ENCODE measurements around the gene MAP7. TPM values are rescaled to one million over a fixed set of nuclear protein-coding genes. Genes with fewer than 3 reads are reported as not detected.

The MAP7 gene
- total and polyA plus RNA-seq, 9 of the 15 experiments (the other 6 are each of a cell fraction or from before 2014, with no cell fraction given), result 0.76 to 7.7 (median 3.9) TPM

- TF ChIP-seq HES1 (IDR thresholded peaks at IDR 0.05; ENCODE audit: low read depth) (no peak), ZNF431 (CRISPR knock-in tag; IDR thresholded peaks at IDR 0.05) (no peak), ZNF143 (CRISPR knock-in tag; IDR thresholded peaks at IDR 0.05) (no peak)
- TF ChIP-seq, protein P1, sequence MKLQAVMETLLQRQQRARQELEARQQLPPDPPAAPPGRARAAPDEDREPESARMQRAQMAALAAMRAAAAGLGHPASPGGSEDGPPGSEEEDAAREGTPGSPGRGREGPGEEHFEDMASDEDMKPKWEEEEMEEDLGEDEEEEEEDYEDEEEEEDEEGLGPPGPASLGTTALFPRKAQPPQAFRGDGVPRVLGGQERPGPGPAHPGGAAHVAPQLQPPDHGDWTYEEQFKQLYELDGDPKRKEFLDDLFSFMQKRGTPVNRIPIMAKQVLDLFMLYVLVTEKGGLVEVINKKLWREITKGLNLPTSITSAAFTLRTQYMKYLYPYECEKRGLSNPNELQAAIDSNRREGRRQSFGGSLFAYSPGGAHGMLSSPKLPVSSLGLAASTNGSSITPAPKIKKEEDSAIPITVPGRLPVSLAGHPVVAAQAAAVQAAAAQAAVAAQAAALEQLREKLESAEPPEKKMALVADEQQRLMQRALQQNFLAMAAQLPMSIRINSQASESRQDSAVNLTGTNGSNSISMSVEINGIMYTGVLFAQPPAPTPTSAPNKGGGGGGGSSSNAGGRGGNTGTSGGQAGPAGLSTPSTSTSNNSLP (IDR thresholded peaks at IDR 0.05; ENCODE audit: borderline replicate concordance, low read depth, low read length), result no peak
These were observed 57.8 kb downstream of the MAP7 start (continued) for GRCh38 chr6:136492409-136492808.

- TF ChIP-seq CBX8 (IDR thresholded peaks at IDR 0.05; ENCODE audit: borderline replicate concordance, extremely low read depth, low read depth, low read length, poor library complexity, severe bottlenecking) (no peak), ZBED1 (IDR thresholded peaks at IDR 0.05) (no peak)
- Histone ChIP-seq H3K9me1 (ENCODE audit: control insufficient read depth, insufficient read depth, low read length) (no peaks in the 10 kb centered on the region), H3K79me2 (ENCODE audit: control insufficient read depth, insufficient read depth, low read length) (no peaks in the 10 kb centered on the region), H3K9ac (ENCODE audit: insufficient read depth in 1 of 2, low read depth in 2 of 2, low read length in 2 of 2) (no peak overlapping the region), H3K4me3 (no peak overlapping the region), H3K4me2 (ENCODE audit: insufficient read depth, low read length) (no peak overlapping the region), H3K36me3 (ENCODE audit: control insufficient read depth, insufficient read depth, low read length) (no peaks in the 10 kb centered on the region), H3K27ac (ENCODE audit: extremely low read depth, low read depth, low read length) (no peak overlapping the region), H3K27me3 (ENCODE audit: control insufficient read depth in 2 of 2, insufficient read depth in 2 of 2, low read length in 2 of 2) (no peaks in the 10 kb centered on the region), H3K4me1 (replicated peaks in 1 of 2; ENCODE audit: control insufficient read depth in 2 of 2, insufficient read depth in 2 of 2, low read length in 2 of 2) (no peaks in the 10 kb centered on the region), H4K20me1 (replicated peaks; ENCODE audit: control insufficient read depth, insufficient read depth, low read length) (no peaks in the 10 kb centered on the region), H3K9me3 (replicated peaks; ENCODE audit: control insufficient read depth, insufficient read depth, low read depth, low read length) (no peaks in the 10 kb centered on the region), H2AFZ (ENCODE audit: low read depth, low read length) (no peak overlapping the region)
- no peak for ATAC-seq
- in situ Hi-C loops (cut with MboI) (no loop called here), intact Hi-C loops (cut with micrococcal nuclease) (no loop called here)
- POLR2A ChIA-PET, result interaction anchor here (0.6 to 1.4 kb wide), 4 partner anchors 16 to 56 kb away, joined by 3 read pairs; no protein-coding TSS in a partner anchor
- 11% methylated on average over 2 of the region's 2 CpGs for WGBS (ENCODE audit: insufficient coverage, low coverage, missing lambda C conversion rate)
- CTCF ChIA-PET (ENCODE audit: low intra/inter-chr PET ratio), result no interaction called here
- no peak for DNase-seq (ENCODE audit: extremely low read depth in 1 of 4, low spot score in 3 of 4)
- no peak for FAIRE-seq
- BruUV-seq (replicated peaks), result no TSS peak
These were observed 58.5 kb downstream of the MAP7 start for GRCh38 chr6:136491754-136492153.
